GM23248 (cell line): ENCODE results near the gene MUC16. TPM values are rescaled to one million over a fixed set of nuclear protein-coding genes. Genes with fewer than 3 reads are reported as not detected.

Experiments
- DNase-seq: peaks from one replicate; pipeline ENCODE4 v3.0.0-alpha.2; 2015
- H2AFZ ChIP-seq: fragments of 200-600 bp; sonication (generic); 2 replicates; pipeline ENCODE4 v1.6.1; 2016; ENCODE audit warnings: antibody characterized with exemption
- H3F3A ChIP-seq: fragments of 200-600 bp; sonication (generic); 2 replicates; pipeline ENCODE4 v1.6.1; 2016; ENCODE audit warnings: mild to moderate bottlenecking, antibody characterized with exemption, mixed run types; ENCODE audit not compliant: insufficient read depth
- H3K27ac ChIP-seq: fragments of 200-600 bp; sonication (generic); 2 replicates; pipeline ENCODE4 v1.5.1; 2016; ENCODE audit warnings: mild to moderate bottlenecking
- H3K27me3 ChIP-seq: fragments of 200-600 bp; sonication (generic); replicated peaks from 2 replicates; pipeline ENCODE4 v1.6.1; 2016; ENCODE audit warnings: mild to moderate bottlenecking; ENCODE audit not compliant: insufficient read depth
- H3K36me3 ChIP-seq: fragments of 200-600 bp; sonication (generic); 2 replicates; pipeline ENCODE4 v1.6.1; 2016; ENCODE audit warnings: low read depth, mild to moderate bottlenecking
- H3K4me1 ChIP-seq: fragments of 200-600 bp; sonication (generic); 2 replicates; pipeline ENCODE4 v1.6.1; 2016; ENCODE audit warnings: mild to moderate bottlenecking; ENCODE audit not compliant: insufficient read depth
- H3K4me2 ChIP-seq: fragments of 200-600 bp; sonication (generic); one replicate; pipeline ENCODE4 v1.6.1; 2016; ENCODE audit warnings: mild to moderate bottlenecking; ENCODE audit not compliant: unreplicated experiment
- H3K4me3 ChIP-seq: fragments of 200-600 bp; sonication (generic); 2 replicates; pipeline ENCODE4 v1.5.1; 2016; ENCODE audit warnings: mild to moderate bottlenecking
- H3K79me2 ChIP-seq: fragments of 200-600 bp; sonication (generic); 2 replicates; pipeline ENCODE4 v1.6.1; 2016; ENCODE audit warnings: mild to moderate bottlenecking; ENCODE audit not compliant: insufficient read depth
- H3K9ac ChIP-seq: fragments of 200-600 bp; sonication (generic); 2 replicates; pipeline ENCODE4 v1.6.1; 2016; ENCODE audit warnings: mild to moderate bottlenecking
- H3K9me2 ChIP-seq: fragments of 200-600 bp; sonication (generic); 2 replicates; pipeline ENCODE4 v1.6.1; 2016; ENCODE audit warnings: mixed run types, mild to moderate bottlenecking, moderate library complexity; ENCODE audit not compliant: insufficient read depth
- H3K9me3 ChIP-seq: fragments of 200-600 bp; sonication (generic); one replicate; pipeline ENCODE4 v1.6.1; 2017; ENCODE audit warnings: low read depth
- H4K20me1 ChIP-seq: fragments of 200-600 bp; sonication (generic); 2 replicates; pipeline ENCODE4 v1.6.0; 2016; ENCODE audit not compliant: insufficient read depth
- EZH2 ChIP-seq: fragments of 200-600 bp; sonication (generic); IDR thresholded peaks from 2 replicates; pipeline ENCODE4 v1.6.1; 2018; ENCODE audit warnings: antibody characterized with exemption, mild to moderate bottlenecking; ENCODE audit not compliant: insufficient read depth, poor library complexity, severe bottlenecking
- EZH2phosphoT487 ChIP-seq: fragments of 200-600 bp; sonication (generic); IDR thresholded peaks from 2 replicates; pipeline ENCODE4 v1.6.1; 2018; ENCODE audit warnings: antibody characterized with exemption, moderate library complexity, mild to moderate bottlenecking, low read depth; ENCODE audit not compliant: insufficient read depth
- WGBS, 2 experiments: methylation state at CpG; one replicate each; pipeline ENCODE4 v1.1.6; 2015 to 2017; ENCODE audit warnings: low lambda C conversion rate in 2 of 2, low coverage in 1 of 2; ENCODE audit errors: missing lambda C conversion rate in 2 of 2; 5-methylcytosine and 5-hydroxymethylcytosine counted together
- in situ Hi-C: fragments of 300-500 bp; cut with MboI; formaldehyde crosslinking; loops from 2 replicates; pipeline ENCODE4 v1.15.0; 2020
- polyA plus RNA-seq: library from polyadenylated mRNA; unstranded; fragments of >200 nt; fragmentation: Nextera tagmentation; extraction: Ambion mirVana; gene quantifications from 2 replicates; pipeline ENCODE4 v1.2.1, GENCODE V29; 2016
- total RNA-seq: library from RNA; depleted of rRNA; stranded (reverse); fragments of >200 nt; shearing (Covaris generic); gene quantifications from 2 replicates; pipeline ENCODE4 v1.2.3, GENCODE V29; 2014

MUC16 gene
- total and polyA plus RNA-seq, 2 experiments from 2014 or later = not detected

DNA sequence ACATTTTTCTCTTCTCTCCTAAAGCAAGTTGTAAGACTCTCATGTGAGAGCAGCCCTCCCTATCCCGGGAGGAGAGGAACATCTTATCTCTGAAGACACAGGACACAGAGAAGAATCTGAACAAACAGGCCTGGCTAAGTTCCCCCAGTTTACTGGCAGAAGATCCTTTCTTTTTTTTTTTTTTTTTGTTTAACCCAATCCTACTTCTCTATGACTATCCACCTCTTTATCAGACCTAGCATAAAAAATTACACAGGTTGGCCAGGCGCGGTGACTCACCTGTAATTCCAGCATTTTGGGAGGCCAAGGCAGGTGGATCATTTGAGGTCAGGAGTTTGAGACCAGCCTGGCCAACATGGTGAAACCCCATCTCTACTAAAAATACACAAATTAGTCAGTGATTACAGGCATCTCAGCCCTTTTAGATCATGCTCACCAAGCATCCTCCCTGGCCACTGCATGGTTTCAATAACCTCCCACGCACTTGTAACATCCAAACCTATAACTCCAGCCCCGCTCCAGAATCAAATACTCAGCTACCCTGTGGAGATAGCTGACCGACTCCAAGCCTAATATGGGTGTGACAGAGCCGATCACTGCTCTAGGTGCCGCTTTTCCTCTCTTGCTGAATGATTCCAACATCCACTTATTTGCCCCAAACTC lies 27.3 kb upstream of the MUC16 start:
- no peaks in the 10 kb centered on the region for H3F3A ChIP-seq
- H3K36me3 ChIP-seq = no peaks in the 10 kb centered on the region
- H3K4me1 ChIP-seq = no peaks in the 10 kb centered on the region
- in situ Hi-C loops = no loop called here
- no peak for DNase-seq
- H3K4me3 ChIP-seq = no peak overlapping the region
- no peak overlapping the region for H2AFZ ChIP-seq
- no peak for TF ChIP-seq EZH2
- TF ChIP-seq EZH2phosphoT487 = no peak
- H3K27ac ChIP-seq = no peak overlapping the region
- H3K9me2 ChIP-seq = no peaks in the 10 kb centered on the region
- H3K9me3 ChIP-seq = no peaks in the 10 kb centered on the region
- 34 to 42% methylated on average over 8 of the region's 8 CpGs for WGBS, 2 experiments
- no peaks in the 10 kb centered on the region for H3K79me2 ChIP-seq
- no peak overlapping the region for H3K9ac ChIP-seq
- H3K4me2 ChIP-seq = no peak overlapping the region
- H3K27me3 ChIP-seq = no peaks in the 10 kb centered on the region
- H4K20me1 ChIP-seq = no peaks in the 10 kb centered on the region

DNA sequence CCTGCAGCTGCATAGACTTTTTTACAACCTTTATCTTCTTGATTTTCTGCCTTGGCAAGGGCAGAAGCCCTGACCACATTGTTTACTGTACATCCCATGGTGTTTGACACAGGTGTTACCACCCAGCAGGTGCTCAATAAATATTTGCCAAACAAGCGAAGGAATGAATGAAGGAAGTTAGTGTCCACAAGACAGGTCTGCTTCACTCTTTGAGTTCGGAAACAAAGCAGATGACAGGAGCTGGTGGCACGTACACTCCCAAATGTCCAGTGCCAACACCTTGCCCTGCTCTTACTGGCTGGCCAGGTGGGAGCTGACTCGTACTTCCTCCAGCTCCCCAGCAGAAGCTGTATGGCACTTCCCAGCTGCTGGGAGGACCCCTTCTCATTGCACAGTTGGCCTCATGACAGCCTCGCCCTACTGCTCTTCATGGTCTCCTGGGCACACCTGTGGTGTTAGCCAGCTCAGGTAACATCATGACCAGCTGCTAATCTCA lies 22.0 kb upstream of the MUC16 start:
- H2AFZ ChIP-seq = no peak overlapping the region
- no peaks in the 10 kb centered on the region for H3K9me2 ChIP-seq
- in situ Hi-C loops = no loop called here
- TF ChIP-seq EZH2 = no peak
- TF ChIP-seq EZH2phosphoT487 = no peak
- H3K9ac ChIP-seq = no peak overlapping the region
- H3F3A ChIP-seq = no peaks in the 10 kb centered on the region
- no peaks in the 10 kb centered on the region for H3K4me1 ChIP-seq
- 25 to 35% methylated on average over 5 of the region's 5 CpGs for WGBS, 2 experiments
- no peaks in the 10 kb centered on the region for H3K9me3 ChIP-seq
- DNase-seq = no peak
- H3K79me2 ChIP-seq = no peaks in the 10 kb centered on the region
- H4K20me1 ChIP-seq = no peaks in the 10 kb centered on the region
- H3K27ac ChIP-seq = no peak overlapping the region
- H3K4me2 ChIP-seq = no peak overlapping the region
- H3K36me3 ChIP-seq = no peaks in the 10 kb centered on the region
- H3K27me3 ChIP-seq = no peaks in the 10 kb centered on the region
- H3K4me3 ChIP-seq = no peak overlapping the region

DNA sequence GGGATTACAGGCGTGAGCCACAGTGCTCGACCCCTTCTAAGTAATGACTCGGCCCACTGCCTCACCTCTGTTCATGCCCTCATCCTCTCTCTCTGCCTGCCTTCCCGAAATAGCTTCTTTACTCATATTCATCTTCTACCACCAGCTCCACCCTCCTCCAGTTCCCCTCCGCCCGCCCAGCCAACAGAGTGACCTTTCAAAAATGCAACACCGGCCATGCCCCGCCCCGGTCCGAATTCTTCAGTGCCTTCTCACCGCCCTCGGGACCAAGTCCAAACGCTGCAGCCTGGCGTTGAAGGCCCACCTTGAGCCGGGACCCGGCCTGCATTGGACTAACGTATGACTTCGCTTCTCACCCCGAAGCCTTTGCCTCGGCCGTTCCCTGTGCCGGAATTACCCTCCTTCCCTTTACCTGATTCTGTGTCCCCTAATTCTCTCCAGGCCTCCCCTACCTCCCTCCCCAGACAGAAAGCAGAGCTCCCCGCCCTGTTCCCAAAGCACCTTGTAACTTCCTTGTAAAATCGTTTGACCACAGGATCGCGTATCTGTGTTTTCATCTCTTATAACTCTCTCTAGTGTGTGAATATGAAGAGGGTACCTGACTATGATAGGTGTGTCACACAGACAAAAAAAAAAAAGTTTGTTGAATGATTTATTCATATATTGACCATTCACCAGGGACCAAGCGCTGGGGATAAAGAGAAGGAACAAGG lies 8.1 kb upstream of the MUC16 start:
- Histone ChIP-seq H3F3A (no peaks in the 10 kb centered on the region), H3K9me3 (no peaks in the 10 kb centered on the region)
- 66 to 69% methylated on average over 27 of the region's 27 CpGs for WGBS, 2 experiments

DNA sequence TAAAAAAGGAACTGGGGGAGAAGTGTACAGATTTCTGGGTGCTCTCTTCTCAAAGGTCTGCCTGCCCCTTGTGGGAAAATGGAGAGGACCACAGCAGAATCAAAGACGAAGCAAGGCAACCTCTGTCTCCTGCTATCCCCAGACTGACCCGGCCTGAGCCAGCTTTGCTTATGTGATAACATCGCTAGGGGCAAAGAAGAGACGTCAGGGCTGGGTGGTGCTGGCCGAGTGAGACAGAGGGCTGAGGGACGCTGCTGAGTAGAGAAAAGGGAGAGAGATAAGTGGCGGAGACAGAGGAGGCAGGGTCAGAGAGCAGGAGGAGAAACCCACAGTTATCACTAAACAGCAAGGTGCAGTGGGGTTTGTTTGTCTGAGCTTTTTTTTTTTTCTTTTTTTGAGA lies 4.6 kb upstream of the MUC16 start:
- no peak overlapping the region for H3K27ac ChIP-seq
- H3K9ac ChIP-seq = no peak overlapping the region
- TF ChIP-seq EZH2 = no peak
- no peak for TF ChIP-seq EZH2phosphoT487
- DNase-seq = no peak
- no peaks in the 10 kb centered on the region for H3K27me3 ChIP-seq
- H2AFZ ChIP-seq = no peak overlapping the region
- H3K9me2 ChIP-seq = no peaks in the 10 kb centered on the region
- H3K79me2 ChIP-seq = no peaks in the 10 kb centered on the region
- no peaks in the 10 kb centered on the region for H4K20me1 ChIP-seq
- 27 to 30% methylated on average over 7 of the region's 7 CpGs for whole genome bisulfite sequencing, 2 experiments
- H3K36me3 ChIP-seq = no peaks in the 10 kb centered on the region
- no peaks in the 10 kb centered on the region for H3K4me1 ChIP-seq
- H3K9me3 ChIP-seq = no peaks in the 10 kb centered on the region
- no peaks in the 10 kb centered on the region for H3F3A ChIP-seq
- no peak overlapping the region for H3K4me2 ChIP-seq
- no peak overlapping the region for H3K4me3 ChIP-seq
- in situ Hi-C loops = no loop called here

More for the DNA sequence above, 8.1 kb upstream of the MUC16 start:
- TF ChIP-seq EZH2phosphoT487 (no peak), EZH2 (no peak)
- Histone ChIP-seq H3K27ac (no peak overlapping the region), H3K4me3 (no peak overlapping the region), H3K9ac (no peak overlapping the region), H3K27me3 (no peaks in the 10 kb centered on the region), H2AFZ (no peak overlapping the region), H4K20me1 (no peaks in the 10 kb centered on the region), H3K36me3 (no peaks in the 10 kb centered on the region), H3K4me1 (no peaks in the 10 kb centered on the region), H3K79me2 (no peaks in the 10 kb centered on the region), H3K9me2 (no peaks in the 10 kb centered on the region), H3K4me2 (no peak overlapping the region)
- in situ Hi-C loops = no loop called here
- DNase-seq = no peak
